Mucosa of gallbladder (tissue), 1 donor: ENCODE measurements around the gene EPS15. TPM values are rescaled to one million over a fixed set of nuclear protein-coding genes. Genes with fewer than 3 reads are reported as not detected.
"Not testable (repeated sequence)": the region's sequence is repeated elsewhere in the genome, so short reads cannot be mapped to it uniquely, and the experiment has no call there.

ENCODE experiments used
- DNase-seq: peaks from one replicate; pipeline ENCODE4 v3.0.0-alpha.2; 2020; ENCODE audit warnings: low spot score
- total RNA-seq: library from RNA; stranded (reverse); gene quantifications from one replicate; pipeline ENCODE4 v1.2.1, GENCODE V29; 2021
- donor health status: DM: no; HTN: no; CAD: no.

Gene EPS15
- total RNA-seq, 1 donor from 2014 or later = 67.0 TPM

GRCh38 chr1:51515312-51515960, 3.6 kb downstream of the EPS15 start:
- no peak for DNase-seq

- DNase-seq = no peak
Observed at GRCh38 chr1:51514733-51515132, 4.3 kb downstream of the EPS15 start.

- DNase-seq = no peak
Observed at GRCh38 chr1:51512606-51513005, 6.5 kb downstream of the EPS15 start.

GRCh38 chr1:51512120-51512519, 6.9 kb downstream of the EPS15 start:
- no peak for DNase-seq

GRCh38 chr1:51509773-51510172, 9.3 kb downstream of the EPS15 start:
- no peak for DNase-seq

GRCh38 chr1:51506537-51506936, 12.5 kb downstream of the EPS15 start:
- no peak for DNase-seq

- DNase-seq = no peak
Observed at GRCh38 chr1:51504806-51505525, 14.1 kb downstream of the EPS15 start.

- not testable (repeated sequence) for DNase-seq
Observed at GRCh38 chr1:51501218-51501630, 17.8 kb downstream of the EPS15 start.

- DNase-seq = no peak
Observed at GRCh38 chr1:51499694-51500093, 19.4 kb downstream of the EPS15 start.

- DNase-seq = no peak
Observed at GRCh38 chr1:51498924-51499323, 20.1 kb downstream of the EPS15 start.

GRCh38 chr1:51497340-51497739, 21.7 kb downstream of the EPS15 start:
- no peak for DNase-seq

- no peak for DNase-seq
Observed at GRCh38 chr1:51494138-51494830, 24.8 kb downstream of the EPS15 start.

- DNase-seq = no peak
Observed at GRCh38 chr1:51491166-51491981, 27.7 kb downstream of the EPS15 start.

GRCh38 chr1:51489472-51489871, 29.6 kb downstream of the EPS15 start:
- no peak for DNase-seq

- no peak for DNase-seq
Observed at GRCh38 chr1:51488372-51489050, 30.6 kb downstream of the EPS15 start.

- no peak for DNase-seq
Observed at GRCh38 chr1:51487628-51488027, 31.4 kb downstream of the EPS15 start.

- no peak for DNase-seq
Observed at GRCh38 chr1:51484591-51484990, 34.5 kb downstream of the EPS15 start.

GRCh38 chr1:51482881-51483280, 36.2 kb downstream of the EPS15 start:
- no peak for DNase-seq

GRCh38 chr1:51474832-51475620, 44.0 kb downstream of the EPS15 start:
- DNase-seq = not testable (repeated sequence)

- DNase-seq = no peak
Observed at GRCh38 chr1:51473331-51474115, 45.5 kb downstream of the EPS15 start.
